Measurements from ENCODE around the gene C1orf141.

DNA sequence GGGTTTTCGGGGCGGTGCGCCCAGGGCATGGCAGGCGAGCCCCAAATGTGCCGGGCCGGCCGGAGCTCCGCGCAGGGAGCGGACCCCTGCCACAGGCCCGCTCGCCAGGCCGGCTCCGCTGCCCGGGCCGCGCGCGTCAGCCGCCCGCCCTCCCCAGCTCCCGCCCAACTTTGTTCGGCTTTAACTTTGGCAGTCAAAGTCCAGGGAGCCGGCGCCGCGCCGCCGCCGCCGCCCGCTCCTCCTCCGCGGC lies 81.3 kb downstream of the C1orf141 start:
- TF ChIP-seq, protein P1, sequence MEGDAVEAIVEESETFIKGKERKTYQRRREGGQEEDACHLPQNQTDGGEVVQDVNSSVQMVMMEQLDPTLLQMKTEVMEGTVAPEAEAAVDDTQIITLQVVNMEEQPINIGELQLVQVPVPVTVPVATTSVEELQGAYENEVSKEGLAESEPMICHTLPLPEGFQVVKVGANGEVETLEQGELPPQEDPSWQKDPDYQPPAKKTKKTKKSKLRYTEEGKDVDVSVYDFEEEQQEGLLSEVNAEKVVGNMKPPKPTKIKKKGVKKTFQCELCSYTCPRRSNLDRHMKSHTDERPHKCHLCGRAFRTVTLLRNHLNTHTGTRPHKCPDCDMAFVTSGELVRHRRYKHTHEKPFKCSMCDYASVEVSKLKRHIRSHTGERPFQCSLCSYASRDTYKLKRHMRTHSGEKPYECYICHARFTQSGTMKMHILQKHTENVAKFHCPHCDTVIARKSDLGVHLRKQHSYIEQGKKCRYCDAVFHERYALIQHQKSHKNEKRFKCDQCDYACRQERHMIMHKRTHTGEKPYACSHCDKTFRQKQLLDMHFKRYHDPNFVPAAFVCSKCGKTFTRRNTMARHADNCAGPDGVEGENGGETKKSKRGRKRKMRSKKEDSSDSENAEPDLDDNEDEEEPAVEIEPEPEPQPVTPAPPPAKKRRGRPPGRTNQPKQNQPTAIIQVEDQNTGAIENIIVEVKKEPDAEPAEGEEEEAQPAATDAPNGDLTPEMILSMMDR (optimal IDR thresholded peaks at IDR 0.05 in 1 of 3, IDR thresholded peaks at IDR 0.05 in 1 of 3, conservative IDR thresholded peaks at IDR 0.05 in 1 of 3; ENCODE audit: extremely low read depth in 1 of 3, insufficient read depth in 2 of 3, low read length in 3 of 3), result no peak
- no peak for TF ChIP-seq EZH2 (IDR thresholded peaks at IDR 0.05; ENCODE audit: low read length)
